GM13977 (cell line): ENCODE data around the gene CUEDC1.

Experiments
- DNase-seq: peaks from one replicate; pipeline ENCODE4 v3.0.0; 2012; ENCODE audit warnings: low spot score
- CTCF ChIP-seq: IDR thresholded peaks from 2 replicates; pipeline ENCODE4 v1.5.1; 2012; ENCODE audit warnings: mild to moderate bottlenecking, control low read depth; ENCODE audit not compliant: insufficient read depth; ENCODE audit errors: extremely low read depth, missing control alignments
- in situ Hi-C: fragments of 300-500 bp; cut with MboI; formaldehyde crosslinking; loops from one replicate; pipeline ENCODE4 v1.12.0; 2022; ENCODE audit warnings: low sequenced_read_pairs, low pct_unique_long_range_greater_than_20kb, mixed read lengths, inconsistent platforms; ENCODE audit not compliant: unreplicated experiment

The CUEDC1 gene

GRCh38 chr17:57862694-57863667 is 92.2 kb downstream of the CUEDC1 start:
- in situ Hi-C loops, result no loop called here
- TF ChIP-seq CTCF, result no peak
- peak; percentile 21 for DNase-seq

GRCh38 chr17:57861790-57862693 is 93.2 kb downstream of the CUEDC1 start:
- peak; percentile 42 for DNase-seq
- in situ Hi-C loops, result no loop called here
- TF ChIP-seq CTCF, result no peak

GRCh38 chr17:57861000-57861789 is 94.0 kb downstream of the CUEDC1 start:
- in situ Hi-C loops, result no loop called here
- DNase-seq, result peak; percentile 46

GRCh38 chr17:57860414-57860999 is 94.7 kb downstream of the CUEDC1 start:
- peak; percentile 15 for DNase-seq
- in situ Hi-C loops, result no loop called here
- TF ChIP-seq CTCF, result no peak

More at GRCh38 chr17:57861000-57861789, 94.0 kb downstream of the CUEDC1 start:
- no peak for TF ChIP-seq CTCF

- no peak for TF ChIP-seq CTCF
- in situ Hi-C loops, result loop anchor here (10.0 kb wide), 2 partner anchors 145 to 245 kb away; partner anchors contain the start of gene SRSF1
- DNase-seq, result no peak
Measured at GRCh38 chr17:57859601-57860413, 95.4 kb downstream of the CUEDC1 start.
